Pericardium fibroblast (primary cell): Measurements from ENCODE around the gene CAPN11. TPM values are rescaled to one million over a fixed set of nuclear protein-coding genes. Genes with fewer than 3 reads are reported as not detected.

Experiments used
- total RNA-seq: library from RNA; depleted of rRNA; stranded (reverse); fragments of >200 nt; gene quantifications from 2 replicates; pipeline ENCODE4 v1.2.3, GENCODE V29; 2015

CAPN11 gene
- total RNA-seq, result 0.35 TPM in 1 of 2 replicates, not detected in the other

GRCh38 chr6:44158770-44159228 is at the start of gene CAPN11:
CAPN11 (plus strand) TSS chr6:44158820; CDS start chr6:44158849, 29 bp downstream.

DNA sequence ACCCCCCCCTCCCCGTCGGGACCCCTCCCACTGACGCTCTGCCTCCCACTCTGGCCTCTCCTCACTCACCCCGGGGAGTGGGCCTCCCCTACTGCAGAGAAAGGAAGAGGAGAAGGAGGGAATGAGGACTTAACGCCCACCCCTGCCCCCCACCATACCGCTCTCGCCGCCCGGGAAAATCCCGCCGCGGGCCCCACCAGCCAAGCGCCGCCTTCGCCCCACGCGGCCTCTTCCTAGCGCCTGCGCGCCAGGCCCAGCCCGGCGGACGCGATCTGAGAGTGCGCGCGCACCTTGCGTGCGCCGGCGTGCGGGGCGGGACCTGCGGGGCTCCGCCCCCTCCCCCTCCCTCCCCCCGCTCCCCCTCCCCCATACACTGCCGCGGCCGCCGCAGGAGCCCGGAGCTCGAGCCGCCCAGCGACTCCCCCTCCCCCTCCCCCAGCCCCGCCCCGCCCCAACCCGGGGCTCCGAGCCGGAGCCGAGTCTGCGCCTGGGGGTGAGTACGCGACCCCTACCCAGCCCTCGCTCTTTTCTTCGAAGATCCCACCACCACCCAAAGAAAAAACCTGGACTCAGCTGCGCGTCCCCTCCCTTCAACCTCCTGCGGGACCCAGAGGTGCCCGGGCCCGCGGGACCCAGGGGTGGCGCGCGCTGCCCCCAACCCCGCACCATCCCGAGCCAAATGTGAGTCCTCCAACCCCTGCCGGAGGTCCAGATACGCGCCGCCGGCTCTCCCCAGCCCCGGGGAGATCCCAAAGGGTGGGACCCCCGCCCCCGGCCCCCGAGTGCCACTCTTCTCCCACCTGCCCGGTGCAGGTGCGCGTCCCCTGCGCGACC is 31.2 kb upstream of the CAPN11 start, which contains the start of the genes MRPL14 and TMEM63B:
Gene MRPL14, minus strand, starts transcription at position 267 of the 834 bp plus-strand sequence. CDS start 10,841 bp downstream, outside the sequence.
Gene TMEM63B, plus strand, starts transcription at position 369 of the 834 bp plus-strand sequence. CDS start 7,031 bp downstream, outside the sequence.

GRCh38 chr6:44216677-44217331 is 58.2 kb downstream of the CAPN11 start, which contains the start of gene MYMX:
MYMX (plus strand) TSS chr6:44216926; CDS start chr6:44217472, 546 bp downstream.

GRCh38 chr6:44223319-44224028 is 64.9 kb downstream of the CAPN11 start, which contains the start of gene SLC29A1:
SLC29A1 (plus strand) TSS chr6:44223595; CDS start chr6:44227314, 3,719 bp downstream.

Other genes starting within 250 kb of the CAPN11 start
- gene MRPL14, start 31.4 kb upstream of the CAPN11 start, total RNA-seq, result 25.7 and 40.7 TPM in 2 replicates
- 22.6 and 25.8 TPM in 2 replicates for gene TMEM63B, start 31.3 kb upstream of the CAPN11 start, total RNA-seq
- 0.60 TPM in 1 of 2 replicates, not detected in the other for gene MYMX, start 58.1 kb downstream of the CAPN11 start, total RNA-seq
- gene SLC29A1, start 64.8 kb downstream of the CAPN11 start, total RNA-seq, result 7.9 and 33.3 TPM in 2 replicates
- gene HSP90AB1, start 88.3 kb downstream of the CAPN11 start, total RNA-seq, result 534 and 585 TPM in 2 replicates
- gene SLC35B2, start 98.7 kb downstream of the CAPN11 start, total RNA-seq, result 64.7 and 65.8 TPM in 2 replicates
- gene NFKBIE, start 106.7 kb downstream of the CAPN11 start, total RNA-seq, result 3.0 and 9.2 TPM in 2 replicates
- not detected in 2 replicates for gene TMEM151B, start 111.6 kb downstream of the CAPN11 start, total RNA-seq
- 8.3 and 8.4 TPM in 2 replicates for gene AARS2, start 154.5 kb downstream of the CAPN11 start, total RNA-seq
- not detected in 2 replicates for gene SPATS1, start 183.8 kb downstream of the CAPN11 start, total RNA-seq
- 9.7 and 12.1 TPM in 2 replicates for gene CDC5L, start 228.9 kb downstream of the CAPN11 start, total RNA-seq